ENCODE results near the gene FANCF. TPM values are rescaled to one million over a fixed set of nuclear protein-coding genes. Genes with fewer than 3 reads are reported as not detected.

The FANCF gene
- total RNA-seq, 2 experiments from 2014 or later: 18.4 to 22.2 TPM

- BruUV-seq (replicated peaks): no TSS peak
- H2AFZ ChIP-seq (ENCODE audit: low read length): no peak overlapping the region
- TF ChIP-seq EZH2phosphoT487 (IDR thresholded peaks at IDR 0.05; ENCODE audit: borderline replicate concordance, low read depth, low read length) (no peak), CTCF (conservative IDR thresholded peaks at IDR 0.05; ENCODE audit: low read length) (no peak)
- ChIA-PET POLR2A (no interaction called here), CTCF (ENCODE audit: unreplicated experiment) (no interaction called here)
- no peaks in the 10 kb centered on the region for H3K9me3 ChIP-seq (ENCODE audit: low read length)
- no peaks in the 10 kb centered on the region for H3K9me2 ChIP-seq (ENCODE audit: insufficient read depth, low read length)
- H3K4me2 ChIP-seq (ENCODE audit: low read length): no peak overlapping the region
- H3K4me1 ChIP-seq (ENCODE audit: insufficient read depth, low read length, poor library complexity, severe bottlenecking): no peaks in the 10 kb centered on the region
- intact Hi-C loops (cut with micrococcal nuclease; ENCODE audit: unreplicated experiment): no loop called here
- H3K36me3 ChIP-seq (ENCODE audit: insufficient read depth, low read length): no peaks in the 10 kb centered on the region
- no peak for DNase-seq (ENCODE audit: low spot score)
- H3K27ac ChIP-seq (ENCODE audit: low read depth, low read length, poor library complexity, severe bottlenecking): no peak overlapping the region
- H3K79me2 ChIP-seq (ENCODE audit: insufficient read depth, low read depth, low read length): no peaks in the 10 kb centered on the region
- H3K4me3 ChIP-seq (ENCODE audit: low read depth, low read length, poor library complexity, severe bottlenecking): no peak overlapping the region
- no peaks in the 10 kb centered on the region for H4K20me1 ChIP-seq (ENCODE audit: insufficient read depth, low read length)
Measured at GRCh38 chr11:22668005-22668796, 42.6 kb upstream of the FANCF start.

- intact Hi-C loops (cut with micrococcal nuclease; ENCODE audit: unreplicated experiment): no loop called here
- no TSS peak for BruUV-seq (replicated peaks)
- TF ChIP-seq CTCF (conservative IDR thresholded peaks at IDR 0.05; ENCODE audit: low read length): no peak
- no peak for TF ChIP-seq EZH2phosphoT487 (IDR thresholded peaks at IDR 0.05; ENCODE audit: borderline replicate concordance, low read depth, low read length)
- Histone ChIP-seq H3K36me3 (ENCODE audit: insufficient read depth, low read length) (no peaks in the 10 kb centered on the region), H3K27ac (ENCODE audit: low read depth, low read length, poor library complexity, severe bottlenecking) (no peak overlapping the region), H3K9me3 (ENCODE audit: low read length) (no peaks in the 10 kb centered on the region), H3K4me2 (ENCODE audit: low read length) (no peak overlapping the region), H3K4me3 (ENCODE audit: low read depth, low read length, poor library complexity, severe bottlenecking) (no peak overlapping the region), H4K20me1 (ENCODE audit: insufficient read depth, low read length) (no peaks in the 10 kb centered on the region), H3K9me2 (ENCODE audit: insufficient read depth, low read length) (no peaks in the 10 kb centered on the region), H3K4me1 (ENCODE audit: insufficient read depth, low read length, poor library complexity, severe bottlenecking) (no peaks in the 10 kb centered on the region), H2AFZ (ENCODE audit: low read length) (no peak overlapping the region), H3K79me2 (ENCODE audit: insufficient read depth, low read depth, low read length) (no peaks in the 10 kb centered on the region)
- ChIA-PET CTCF (ENCODE audit: unreplicated experiment) (no interaction called here), POLR2A (interaction anchor here (0.9 to 1.0 kb wide), 2 partner anchors 10 to 85 kb away, joined by 3 to 4 read pairs; no protein-coding TSS in a partner anchor)
- DNase-seq (ENCODE audit: low spot score): no peak
Measured at GRCh38 chr11:22666688-22667439, 41.2 kb upstream of the FANCF start.

DNA sequence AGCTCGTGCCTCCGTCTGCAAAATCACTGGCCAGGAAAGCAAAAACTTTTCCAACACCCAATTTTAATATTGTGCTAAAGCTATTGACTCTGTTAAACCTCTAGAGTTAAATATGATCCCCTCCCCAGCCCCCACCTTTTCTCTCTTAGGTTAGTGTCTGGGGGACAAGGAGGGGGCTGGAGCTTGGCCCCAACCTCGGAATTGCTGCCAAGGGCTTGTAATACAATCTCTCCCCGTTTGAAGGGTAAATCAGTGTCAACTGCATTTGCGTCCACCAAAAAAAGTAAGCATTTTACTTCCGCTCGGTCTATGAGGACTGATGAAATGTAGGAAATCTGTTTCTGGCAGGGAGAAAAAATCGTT is 40.7 kb upstream of the FANCF start, which contains the start of gene GAS2:
Gene GAS2, plus strand, starts transcription at position 287 of the 363 bp plus-strand sequence. CDS start 8,259 bp downstream, outside the sequence.
- H3K27ac ChIP-seq (ENCODE audit: low read depth, low read length, poor library complexity, severe bottlenecking): no peak within 1 kb of the TSS
- ChIA-PET POLR2A (interaction anchor here (0.9 to 1.0 kb wide), 2 partner anchors 9 to 85 kb away, joined by 3 to 4 read pairs; no protein-coding TSS in a partner anchor), CTCF (ENCODE audit: unreplicated experiment) (no interaction called here)
- DNase-seq (ENCODE audit: low spot score): no peak
- no peaks in the 10 kb centered on the region for H3K4me1 ChIP-seq (ENCODE audit: insufficient read depth, low read length, poor library complexity, severe bottlenecking)
- H3K79me2 ChIP-seq (ENCODE audit: insufficient read depth, low read depth, low read length): no peaks in the 10 kb centered on the region
- no peaks in the 10 kb centered on the region for H3K9me3 ChIP-seq (ENCODE audit: low read length)
- no peak within 1 kb of the TSS for H3K4me3 ChIP-seq (ENCODE audit: low read depth, low read length, poor library complexity, severe bottlenecking)
- H3K36me3 ChIP-seq (ENCODE audit: insufficient read depth, low read length): no peaks in the 10 kb centered on the region
- no peak within 1 kb of the TSS for H3K4me2 ChIP-seq (ENCODE audit: low read length)
- no peak for TF ChIP-seq EZH2phosphoT487 (IDR thresholded peaks at IDR 0.05; ENCODE audit: borderline replicate concordance, low read depth, low read length)
- TF ChIP-seq CTCF (conservative IDR thresholded peaks at IDR 0.05; ENCODE audit: low read length): no peak
- no peaks in the 10 kb centered on the region for H4K20me1 ChIP-seq (ENCODE audit: insufficient read depth, low read length)
- no peak within 1 kb of the TSS for H2AFZ ChIP-seq (ENCODE audit: low read length)
- intact Hi-C loops (cut with micrococcal nuclease; ENCODE audit: unreplicated experiment): no loop called here
- no TSS peak for BruUV-seq (replicated peaks)
- H3K9me2 ChIP-seq (ENCODE audit: insufficient read depth, low read length): no peaks in the 10 kb centered on the region

Data from OCI-LY7 (cell line).